Measurements from ENCODE around the gene SIRT3.
A peak's percentile ranks its signal among the peaks of the same experiment; 100 is the strongest.

SIRT3 gene

GRCh38 chr11:261624-262023 is 25.5 kb upstream of the SIRT3 start:
- ATAC-seq: no peak
- no peak for TF ChIP-seq SNAI2 (CRISPR knock-in tag; IDR thresholded peaks at IDR 0.05)
- no peak for TF ChIP-seq ZNF8 (CRISPR knock-in tag; IDR thresholded peaks at IDR 0.05)
- no peak for TF ChIP-seq ARNTL (CRISPR knock-in tag; IDR thresholded peaks at IDR 0.05; ENCODE audit: borderline replicate concordance, low read depth)
- TF ChIP-seq ZFP30 (CRISPR knock-in tag; IDR thresholded peaks at IDR 0.05): no peak
- no peak for TF ChIP-seq TOX (CRISPR knock-in tag; IDR thresholded peaks at IDR 0.05; ENCODE audit: borderline replicate concordance)
- TF ChIP-seq POU6F1 (CRISPR knock-in tag; IDR thresholded peaks at IDR 0.05; ENCODE audit: borderline replicate concordance, low read depth): no peak
- TF ChIP-seq PATZ1 (CRISPR knock-in tag; IDR thresholded peaks at IDR 0.05; ENCODE audit: borderline replicate concordance): no peak
- no peak for TF ChIP-seq GLIS3 (CRISPR knock-in tag; IDR thresholded peaks at IDR 0.05)
- no peak for TF ChIP-seq CSDC2 (CRISPR knock-in tag; IDR thresholded peaks at IDR 0.05)
- no peak for TF ChIP-seq ZC3H10 (CRISPR knock-in tag; IDR thresholded peaks at IDR 0.05)
- no peak for TF ChIP-seq PPARA (CRISPR knock-in tag; IDR thresholded peaks at IDR 0.05; ENCODE audit: borderline replicate concordance)
- no peak for TF ChIP-seq ISL1 (CRISPR knock-in tag; IDR thresholded peaks at IDR 0.05)
- no peak for TF ChIP-seq RARB (CRISPR knock-in tag; IDR thresholded peaks at IDR 0.05)
- no peak for TF ChIP-seq TSHZ2 (CRISPR knock-in tag; IDR thresholded peaks at IDR 0.05)
- TF ChIP-seq BACH2 (CRISPR knock-in tag; IDR thresholded peaks at IDR 0.05; ENCODE audit: borderline replicate concordance): no peak
- TF ChIP-seq ZNF70 (CRISPR knock-in tag; IDR thresholded peaks at IDR 0.05): no peak
- TF ChIP-seq, protein P1, sequence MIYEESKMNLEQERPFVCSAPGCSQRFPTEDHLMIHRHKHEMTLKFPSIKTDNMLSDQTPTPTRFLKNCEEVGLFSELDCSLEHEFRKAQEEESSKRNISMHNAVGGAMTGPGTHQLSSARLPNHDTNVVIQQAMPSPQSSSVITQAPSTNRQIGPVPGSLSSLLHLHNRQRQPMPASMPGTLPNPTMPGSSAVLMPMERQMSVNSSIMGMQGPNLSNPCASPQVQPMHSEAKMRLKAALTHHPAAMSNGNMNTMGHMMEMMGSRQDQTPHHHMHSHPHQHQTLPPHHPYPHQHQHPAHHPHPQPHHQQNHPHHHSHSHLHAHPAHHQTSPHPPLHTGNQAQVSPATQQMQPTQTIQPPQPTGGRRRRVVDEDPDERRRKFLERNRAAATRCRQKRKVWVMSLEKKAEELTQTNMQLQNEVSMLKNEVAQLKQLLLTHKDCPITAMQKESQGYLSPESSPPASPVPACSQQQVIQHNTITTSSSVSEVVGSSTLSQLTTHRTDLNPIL (CRISPR knock-in tag; IDR thresholded peaks at IDR 0.05; ENCODE audit: low read depth): no peak
- no peak for TF ChIP-seq ZFP3 (CRISPR knock-in tag; IDR thresholded peaks at IDR 0.05)
- TF ChIP-seq OSR1 (CRISPR knock-in tag; IDR thresholded peaks at IDR 0.05): no peak
- TF ChIP-seq ZNF565 (CRISPR knock-in tag; conservative IDR thresholded peaks at IDR 0.05; ENCODE audit: low read depth): no peak

- ATAC-seq: no peak
- TF ChIP-seq ESRRG (CRISPR knock-in tag; IDR thresholded peaks at IDR 0.05) (no peak), ZFP3 (CRISPR knock-in tag; IDR thresholded peaks at IDR 0.05) (no peak), GLIS3 (CRISPR knock-in tag; IDR thresholded peaks at IDR 0.05) (no peak), ZNF70 (CRISPR knock-in tag; IDR thresholded peaks at IDR 0.05) (no peak), CSDC2 (CRISPR knock-in tag; IDR thresholded peaks at IDR 0.05) (no peak)
- TF ChIP-seq, protein P1 (CRISPR knock-in tag; IDR thresholded peaks at IDR 0.05; ENCODE audit: low read depth): no peak
Measured at GRCh38 chr11:259413-259812, 23.3 kb upstream of the SIRT3 start.

DNA sequence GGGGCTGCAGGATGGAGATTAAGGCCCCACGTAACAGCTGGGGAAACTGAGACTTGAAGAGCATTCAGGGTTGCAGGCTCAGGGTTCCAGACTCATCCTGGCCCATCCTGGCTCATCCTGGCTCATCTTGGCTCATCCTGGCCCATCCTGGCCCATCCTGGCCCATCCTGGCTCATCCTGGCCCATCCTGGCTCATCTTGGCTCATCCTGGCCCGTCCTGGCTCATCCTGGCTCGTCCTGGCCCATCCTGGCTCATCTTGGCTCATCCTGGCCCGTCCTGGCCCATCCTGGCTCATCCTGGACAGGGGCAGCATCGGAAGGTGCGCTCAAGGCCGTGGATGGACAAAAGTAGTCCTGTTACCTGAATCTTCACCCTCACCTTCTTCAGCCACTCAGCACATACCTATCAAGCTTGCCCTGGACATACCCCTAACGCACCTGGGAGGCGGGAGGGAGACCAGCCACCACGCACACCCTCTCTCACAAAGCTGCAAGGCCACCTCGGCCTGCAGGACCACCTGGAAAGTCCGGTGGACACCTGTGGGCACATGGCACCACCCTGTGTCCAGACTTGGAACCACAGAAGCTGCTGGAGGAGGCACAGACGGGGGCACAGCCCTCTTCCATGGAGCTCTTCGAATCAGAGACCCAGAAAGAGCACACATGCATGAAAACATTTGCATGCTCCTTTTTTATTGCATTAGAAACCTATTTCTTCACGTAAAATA is 21.8 kb upstream of the SIRT3 start:
- ATAC-seq: 0 out of 3 replicates have a peak, but pooled peaks have one; percentile 41
- TF ChIP-seq OSR1 (CRISPR knock-in tag; IDR thresholded peaks at IDR 0.05) (no peak), CSDC2 (CRISPR knock-in tag; IDR thresholded peaks at IDR 0.05) (no peak), ESRRG (CRISPR knock-in tag; IDR thresholded peaks at IDR 0.05) (no peak), ARNTL (CRISPR knock-in tag; IDR thresholded peaks at IDR 0.05; ENCODE audit: borderline replicate concordance, low read depth) (no peak), BACH2 (CRISPR knock-in tag; IDR thresholded peaks at IDR 0.05; ENCODE audit: borderline replicate concordance) (no peak), SNAI2 (CRISPR knock-in tag; IDR thresholded peaks at IDR 0.05) (no peak), TOX (CRISPR knock-in tag; IDR thresholded peaks at IDR 0.05; ENCODE audit: borderline replicate concordance) (no peak), PPARA (CRISPR knock-in tag; IDR thresholded peaks at IDR 0.05; ENCODE audit: borderline replicate concordance) (no peak), TSHZ2 (CRISPR knock-in tag; IDR thresholded peaks at IDR 0.05) (no peak)
- TF ChIP-seq, protein P1 (CRISPR knock-in tag; IDR thresholded peaks at IDR 0.05; ENCODE audit: low read depth): no peak

Data from SK-N-SH treated with all-trans-retinoic acid at 6 μM for 48 hours (cell line).